H1 (cell line): ENCODE results near the gene BBX. TPM values are rescaled to one million over a fixed set of nuclear protein-coding genes. Genes with fewer than 3 reads are reported as not detected.

Experiments
- CTCF ChIA-PET: fragments of 300-600 bp; sonication (Branson Sonifier 250); formaldehyde crosslinking; loops from one replicate; lab custom pipeline; 2021; ENCODE audit not compliant: partially characterized antibody; lab: Charles Lee
- POLR2A ChIA-PET: fragments of 300-600 bp; sonication (Branson Sonifier 250); formaldehyde crosslinking; loops from one replicate; lab custom pipeline; 2021; ENCODE audit warnings: inconsistent platforms; ENCODE audit not compliant: partially characterized antibody; lab: Charles Lee
- DNase-seq, 2 experiments: peaks; one replicate each; pipeline versions ENCODE4 v3.0.0 to v3.0.0-alpha.2; 2010 to 2022; ENCODE audit warnings: low spot score in 2 of 2, low read depth in 1 of 2, mixed read lengths in 1 of 2
- FAIRE-seq: peaks from 2 replicates; lab custom pipeline; 2011; peaks lifted over from hg19 to GRCh38; lab: Jason Lieb, UNC
- H2AFZ ChIP-seq: 2 replicates; pipeline ENCODE4 v1.8.1; 2012; ENCODE audit warnings: low read length, inconsistent platforms
- H2AK5ac ChIP-seq: 2 replicates; pipeline ENCODE4 v1.6.1; 2013; ENCODE audit warnings: low read depth, low read length
- H2BK120ac ChIP-seq: replicated peaks from 2 replicates; pipeline ENCODE3; 2013; ENCODE audit warnings: low read depth, low read length, inconsistent platforms
- H2BK12ac ChIP-seq: 2 replicates; pipeline ENCODE4 v1.6.1; 2013; ENCODE audit warnings: low read depth, low read length
- H2BK15ac ChIP-seq: 2 replicates; pipeline ENCODE4 v1.6.1; 2013; ENCODE audit warnings: low read length
- H2BK20ac ChIP-seq: 2 replicates; pipeline ENCODE4 v1.6.1; 2013; ENCODE audit warnings: low read length
- H2BK5ac ChIP-seq: 2 replicates; pipeline ENCODE4 v1.6.1; 2013; ENCODE audit warnings: low read depth, low read length
- H3K14ac ChIP-seq: 2 replicates; pipeline ENCODE4 v1.6.1; 2013; ENCODE audit warnings: inconsistent platforms; ENCODE audit not compliant: insufficient read length
- H3K18ac ChIP-seq: 2 replicates; pipeline ENCODE4 v1.6.1; 2013; ENCODE audit warnings: low read length; ENCODE audit errors: extremely low read depth
- H3K23ac ChIP-seq: 2 replicates; pipeline ENCODE4 v1.6.1; 2013; ENCODE audit warnings: inconsistent platforms; ENCODE audit not compliant: insufficient read length
- H3K23me2 ChIP-seq: 2 replicates; pipeline ENCODE4 v1.6.1; 2013; ENCODE audit warnings: low read depth, low read length
- H3K27ac ChIP-seq: 2 replicates; pipeline ENCODE4 v1.6.1; 2011; ENCODE audit warnings: low read depth, low read length, inconsistent platforms
- H3K27me3 ChIP-seq, 4 experiments: replicated peaks in 1 of 4; 1 replicate in 1 of 4; 2 replicates in 3 of 4; pipeline versions ENCODE4 v1.6.1 to v1.8.1; 2011 to 2013; ENCODE audit warnings: low read length in 3 of 4, mild to moderate bottlenecking in 3 of 4, inconsistent platforms in 2 of 4, mixed read lengths in 2 of 4, moderate library complexity in 1 of 4; ENCODE audit not compliant: control insufficient read depth in 3 of 4, insufficient read depth in 3 of 4; ENCODE audit errors: extremely low read depth in 1 of 4
- H3K36me3 ChIP-seq, 4 experiments: 2 replicates each; pipeline versions ENCODE4 v1.6.1 to v1.8.1; 2011 to 2013; ENCODE audit warnings: mild to moderate bottlenecking in 4 of 4, low read length in 3 of 4, moderate library complexity in 2 of 4, control low read depth in 1 of 4, inconsistent platforms in 1 of 4; ENCODE audit not compliant: insufficient read depth in 4 of 4, control insufficient read depth in 2 of 4
- H3K4ac ChIP-seq: replicated peaks from 2 replicates; pipeline ENCODE3; 2013; ENCODE audit warnings: low read length, low read depth, mixed read lengths, inconsistent platforms; ENCODE audit not compliant: insufficient read length
- H3K4me1 ChIP-seq, 4 experiments: replicated peaks in 1 of 4; 1 replicate in 1 of 4; 2 replicates in 3 of 4; pipeline versions ENCODE4 v1.6.1 to v1.8.1; 2011 to 2013; ENCODE audit warnings: low read length in 3 of 4, inconsistent platforms in 2 of 4, mixed read lengths in 1 of 4; ENCODE audit not compliant: insufficient read depth in 4 of 4, control insufficient read depth in 3 of 4
- H3K4me2 ChIP-seq, 2 experiments: 2 replicates each; pipeline versions ENCODE4 v1.6.1 to v1.8.1; 2011 to 2013; ENCODE audit warnings: low read depth in 2 of 2, low read length in 2 of 2, control low read depth in 1 of 2, inconsistent platforms in 1 of 2, mild to moderate bottlenecking in 1 of 2; ENCODE audit not compliant: insufficient read depth in 1 of 2
- H3K4me3 ChIP-seq, 4 experiments: fragments of 200-600, 300-600 bp in 1 of 4; sonication (generic), shearing (Covaris generic), sonication (Bioruptor Twin) in 1 of 4; 2 replicates each; pipeline versions ENCODE4 v1.5.1 to v1.8.1; 2011 to 2016; ENCODE audit warnings: low read length in 4 of 4, low read depth in 3 of 4, control low read depth in 2 of 4, inconsistent platforms in 2 of 4, mild to moderate bottlenecking in 2 of 4, mixed read lengths in 1 of 4, moderate library complexity in 1 of 4; ENCODE audit not compliant: insufficient read depth in 2 of 4; ENCODE audit errors: extremely low read depth in 1 of 4
- H3K56ac ChIP-seq: replicated peaks from 2 replicates; pipeline ENCODE3; 2013; ENCODE audit warnings: low read depth, mild to moderate bottlenecking, mixed read lengths, low read length, inconsistent platforms; ENCODE audit not compliant: insufficient read length
- H3K79me1 ChIP-seq: 2 replicates; pipeline ENCODE4 v1.6.1; 2013; ENCODE audit warnings: low read depth, low read length, control low read depth
- H3K79me2 ChIP-seq, 2 experiments: 2 replicates each; pipeline versions ENCODE4 v1.6.1 to v1.8.1; 2012 to 2013; ENCODE audit warnings: low read length in 2 of 2, mild to moderate bottlenecking in 2 of 2, inconsistent platforms in 1 of 2; ENCODE audit not compliant: insufficient read depth in 2 of 2, control insufficient read depth in 1 of 2
- H3K9ac ChIP-seq, 4 experiments: replicated peaks in 1 of 4; 1 replicate in 1 of 4; 2 replicates in 3 of 4; pipeline versions ENCODE4 v1.6.1 to v1.8.1; 2011 to 2013; ENCODE audit warnings: low read depth in 3 of 4, low read length in 3 of 4, control low read depth in 2 of 4, mild to moderate bottlenecking in 2 of 4, moderate library complexity in 2 of 4, inconsistent platforms in 1 of 4; ENCODE audit errors: extremely low read depth in 1 of 4
- H3K9me3 ChIP-seq, 2 experiments: 2 replicates each; pipeline versions ENCODE4 v1.6.1 to v1.8.1; 2012 to 2013; ENCODE audit warnings: mild to moderate bottlenecking in 2 of 2, moderate library complexity in 2 of 2, control low read depth in 1 of 2, inconsistent platforms in 1 of 2, low read depth in 1 of 2, low read length in 1 of 2, mixed read lengths in 1 of 2; ENCODE audit not compliant: insufficient read depth in 2 of 2
- H4K20me1 ChIP-seq, 2 experiments: replicated peaks in 1 of 2; 2 replicates each; pipeline versions ENCODE3 to v1.8.1; 2011 to 2013; ENCODE audit warnings: inconsistent platforms in 2 of 2, low read length in 2 of 2, mild to moderate bottlenecking in 1 of 2; ENCODE audit not compliant: insufficient read depth in 2 of 2, control insufficient read depth in 1 of 2
- H4K5ac ChIP-seq: 2 replicates; pipeline ENCODE4 v1.6.1; 2013; ENCODE audit warnings: low read length, low read depth, mixed read lengths, inconsistent platforms; ENCODE audit not compliant: insufficient read length
- H4K8ac ChIP-seq: 2 replicates; pipeline ENCODE4 v1.8.0; 2013; ENCODE audit warnings: mild to moderate bottlenecking, moderate library complexity, low read length, inconsistent platforms; ENCODE audit not compliant: insufficient read depth; ENCODE audit errors: extremely low read depth
- H4K91ac ChIP-seq: replicated peaks from 2 replicates; pipeline ENCODE3; 2013; ENCODE audit warnings: low read length, mixed read lengths, inconsistent platforms; ENCODE audit not compliant: insufficient read length
- BACH1 ChIP-seq: IDR thresholded peaks from 2 replicates; pipeline ENCODE4 v1.6.1; 2012; ENCODE audit warnings: low read length, improper control_type of control experiment
- CEBPB ChIP-seq: IDR thresholded peaks from 2 replicates; pipeline ENCODE4 v1.6.1; 2012; ENCODE audit warnings: low read depth, low read length
- CHD2 ChIP-seq: IDR thresholded peaks from 2 replicates; pipeline ENCODE4 v1.6.1; 2012; ENCODE audit warnings: low read length, improper control_type of control experiment
- CTCF ChIP-seq, 3 experiments: IDR thresholded peaks; 1 replicate in 2 of 3; 2 replicates in 1 of 3; pipeline versions ENCODE4 v1.5.1 to v1.6.1; 2011; ENCODE audit warnings: low read length in 3 of 3, mild to moderate bottlenecking in 3 of 3, inconsistent platforms in 2 of 3, low read depth in 1 of 3, moderate library complexity in 1 of 3; ENCODE audit not compliant: insufficient read depth in 1 of 3; ENCODE audit errors: control extremely low read depth in 1 of 3
- JUND ChIP-seq: IDR thresholded peaks from 2 replicates; pipeline ENCODE4 v1.6.1; 2011; ENCODE audit warnings: mild to moderate bottlenecking, improper control_type of control experiment, low read length
- POLR2AphosphoS5 ChIP-seq: IDR thresholded peaks from 2 replicates; pipeline ENCODE4 v1.6.1; 2011; ENCODE audit warnings: low read depth, low read length
- POU5F1 ChIP-seq: IDR thresholded peaks from 2 replicates; pipeline ENCODE4 v1.6.1; 2011; ENCODE audit warnings: low read depth, mild to moderate bottlenecking, low read length, moderate library complexity
- RAD21 ChIP-seq, 2 experiments: IDR thresholded peaks in 1 of 2; conservative IDR thresholded peaks in 1 of 2; 2 replicates each; pipeline ENCODE4 v1.6.1; 2011; ENCODE audit warnings: low read depth in 2 of 2, low read length in 2 of 2, improper control_type of control experiment in 1 of 2, inconsistent platforms in 1 of 2, mild to moderate bottlenecking in 1 of 2, moderate library complexity in 1 of 2
- RBBP5 ChIP-seq: IDR thresholded peaks from 2 replicates; pipeline ENCODE4 v1.7.1; 2012; ENCODE audit warnings: low read depth, mild to moderate bottlenecking, inconsistent platforms, low read length, moderate library complexity, borderline replicate concordance
- RFX5 ChIP-seq: IDR thresholded peaks from 2 replicates; pipeline ENCODE4 v1.6.1; 2011; ENCODE audit warnings: low read depth, low read length, improper control_type of control experiment, borderline replicate concordance
- SP1 ChIP-seq: IDR thresholded peaks from 2 replicates; pipeline ENCODE4 v1.6.1; 2011; ENCODE audit warnings: low read depth, low read length
- TBP ChIP-seq: IDR thresholded peaks from 2 replicates; pipeline ENCODE4 v1.6.1; 2011; ENCODE audit warnings: low read depth, low read length, improper control_type of control experiment
- WGBS, 2 experiments: shearing (Covaris generic) in 1 of 2; methylation state at CpG; one replicate each; pipeline versions ENCODE4 v1.1.6 to v1.1.7; 2013 to 2015; ENCODE audit warnings: low lambda C conversion rate in 2 of 2, mixed read lengths in 2 of 2, inconsistent platforms in 1 of 2, low coverage in 1 of 2, missing lambda C conversion rate in 1 of 2; ENCODE audit not compliant: insufficient replicate concordance in 2 of 2, insufficient coverage in 1 of 2, insufficient read length in 1 of 2; ENCODE audit errors: extremely low coverage in 1 of 2, missing lambda C conversion rate in 1 of 2; 5-methylcytosine and 5-hydroxymethylcytosine counted together
- polyA plus RNA-seq, 7 experiments: library from polyadenylated mRNA; depleted of rRNA in 3 of 7; stranded (reverse) in 5 of 7; unstranded in 2 of 7; fragments of >200 nt in 5 of 7; fragments of 200-250 nt in 2 of 7; gene quantifications; 1 replicate in 5 of 7; 2 replicates in 1 of 7; 4 replicates in 1 of 7; pipeline versions ENCODE4 v1.2.1 to v1.2.3, GENCODE V29; 2011 to 2013; ENCODE audit warnings: missing spikeins in 2 of 7, mixed read lengths in 2 of 7
- total RNA-seq: library from RNA; stranded (reverse); fragmentation: NEBNext Ultra II Directional; extraction: Animal tissue kit (Norgen Biotek cat#: 25700); gene quantifications from 2 replicates; pipeline ENCODE4 v1.2.1, GENCODE V29; 2021

BBX gene
- total and polyA plus RNA-seq, 2 of the 8 experiments (the other 6 are each of a cell fraction or from before 2014, with no cell fraction given): 11.0 to 42.5 TPM

DNA sequence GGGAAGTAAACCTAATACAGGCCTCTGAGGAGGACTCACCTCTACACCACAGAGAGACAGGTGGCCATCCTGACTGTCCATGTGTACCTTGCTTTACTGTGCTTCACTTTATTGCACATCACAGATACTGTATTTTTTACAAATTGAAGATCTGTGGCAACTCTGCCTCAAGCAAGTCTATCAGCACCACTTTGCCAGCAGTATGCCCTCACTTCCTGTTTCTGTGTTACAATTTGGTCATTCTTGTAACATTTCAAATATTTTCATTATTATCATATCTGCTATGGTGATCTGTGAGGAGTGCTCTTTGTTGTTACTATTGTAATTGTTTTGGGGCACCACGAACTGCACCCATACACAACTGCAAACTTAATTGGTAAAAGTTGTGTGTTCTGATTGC is 78.0 kb downstream of the BBX start:
- Histone ChIP-seq H3K14ac (no peak overlapping the region), H4K8ac (no peak overlapping the region), H3K79me2 (peaks cover 0 to 37% of the 10 kb centered on the region in 2 experiments; a peak in 2 of 4 replicates), H3K9ac (no peak overlapping the region), H4K91ac (no peak overlapping the region), H3K18ac (no peak overlapping the region), H3K79me1 (no peaks in the 10 kb centered on the region), H3K23me2 (no peaks in the 10 kb centered on the region), H3K4ac (no peak overlapping the region), H3K27ac (no peak overlapping the region), H3K4me2 (no peak overlapping the region), H2BK5ac (no peak overlapping the region), H3K23ac (no peak overlapping the region), H4K20me1 (peaks cover 0 to 2% of the 10 kb centered on the region in 2 experiments), H3K4me3 (no peak overlapping the region), H3K27me3 (no peaks in the 10 kb centered on the region), H2BK20ac (no peak overlapping the region), H3K36me3 (no peaks in the 10 kb centered on the region; a peak in 1 of 8 replicates), H3K9me3 (no peaks in the 10 kb centered on the region), H2BK12ac (no peak overlapping the region), H4K5ac (no peak overlapping the region), H2BK15ac (no peak overlapping the region), H3K56ac (no peak overlapping the region), H2AFZ (no peak overlapping the region), H2AK5ac (no peak overlapping the region), H2BK120ac (no peak overlapping the region), H3K4me1 (peaks cover 0 to 12% (median 9%) of the 10 kb centered on the region in 4 experiments; a peak in 5 of 7 replicates)
- FAIRE-seq (no peak), DNase-seq (no peak)
- WGBS, 2 experiments: 93% methylated on average over 1 of the region's 1 CpG; no CpG with 5 or more reads in 1 of the 2 experiments
- no peak for TF ChIP-seq RAD21 (IDR thresholded peaks at IDR 0.05 in 1 of 2, conservative IDR thresholded peaks at IDR 0.05 in 1 of 2; ENCODE audit: low read depth in 2 of 2, low read length in 2 of 2)
- TF ChIP-seq RBBP5: no peak
- TF ChIP-seq CHD2: no peak
- no peak for TF ChIP-seq POLR2AphosphoS5
- TF ChIP-seq SP1: no peak
- no peak for TF ChIP-seq CTCF (IDR thresholded peaks at IDR 0.05; ENCODE audit: control extremely low read depth in 1 of 3, insufficient read depth in 1 of 3, low read depth in 1 of 3, low read length in 3 of 3)
- no peak for TF ChIP-seq RFX5
- TF ChIP-seq JUND: no peak
- TF ChIP-seq BACH1: no peak
- TF ChIP-seq POU5F1: no peak
- TF ChIP-seq CEBPB: no peak
- no peak for TF ChIP-seq TBP
- POLR2A ChIA-PET: no interaction called here
- CTCF ChIA-PET: interaction anchor here (0.8 to 1.5 kb wide), 2 partner anchors 9 to 136 kb away, joined by 3 to 5 read pairs; no protein-coding TSS in a partner anchor
